Measurements from ENCODE around the gene TRIM28. TPM values are rescaled to one million over a fixed set of nuclear protein-coding genes. Genes with fewer than 3 reads are reported as not detected.
A peak's percentile ranks its signal among the peaks of the same experiment; 100 is the strongest.

Gene TRIM28
- total and polyA plus RNA-seq, 9 of the 15 experiments (the other 6 are each of a cell fraction or from before 2014, with no cell fraction given), result 12.1 to 797 (median 490) TPM

DNA sequence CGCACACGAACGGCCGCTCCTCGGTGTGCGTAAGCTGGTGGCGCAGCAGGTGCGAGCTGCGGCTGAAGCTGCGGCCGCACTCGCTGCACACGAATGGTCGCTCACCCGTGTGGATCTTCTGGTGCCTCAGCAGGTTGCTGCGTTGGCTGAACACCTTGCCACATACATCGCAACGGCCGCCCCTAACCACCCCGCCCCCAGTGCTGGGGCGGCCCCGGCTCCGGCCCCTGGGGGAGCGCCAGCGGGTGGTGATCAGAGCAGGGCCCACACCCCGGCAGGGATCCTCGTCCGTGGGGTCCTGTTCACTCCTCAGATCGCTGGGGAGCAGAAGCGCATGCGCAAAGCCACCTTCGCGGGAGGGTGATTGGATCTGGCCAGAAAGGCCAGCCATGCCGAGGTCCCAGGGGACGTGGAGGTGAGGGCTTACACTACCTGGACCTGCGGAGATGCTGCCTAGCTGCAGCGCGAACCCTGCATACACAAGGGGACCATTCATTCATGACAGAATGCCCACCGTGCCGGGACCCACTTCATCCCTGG is 19.2 kb downstream of the TRIM28 start:
- CTCF ChIA-PET (ENCODE audit: low intra/inter-chr PET ratio), result interaction anchor here (0.7 kb wide), 1 partner anchor 18 kb away, joined by 3 read pairs; no protein-coding TSS in a partner anchor
- WGBS (ENCODE audit: insufficient coverage, low coverage, missing lambda C conversion rate), result 96% methylated on average over 18 of the region's 40 CpGs
- H3K9ac ChIP-seq (ENCODE audit: insufficient read depth in 1 of 2, low read depth in 2 of 2, low read length in 2 of 2), result peak overlapping the region in 1 of 2 experiments; percentile 23; a peak in 2 of 4 replicates
- in situ Hi-C loops (cut with MboI), result no loop called here
- no peak for FAIRE-seq
- H3K4me2 ChIP-seq (ENCODE audit: insufficient read depth, low read length), result no peak overlapping the region
- no peak overlapping the region for H3K4me3 ChIP-seq
- H3K27ac ChIP-seq (ENCODE audit: extremely low read depth, low read depth, low read length), result no peak overlapping the region
- peaks cover 21% of the 10 kb centered on the region for H3K79me2 ChIP-seq (ENCODE audit: control insufficient read depth, insufficient read depth, low read length)
- H3K9me3 ChIP-seq (replicated peaks; ENCODE audit: control insufficient read depth, insufficient read depth, low read depth, low read length), result no peaks in the 10 kb centered on the region
- no peaks in the 10 kb centered on the region for H3K27me3 ChIP-seq (ENCODE audit: control insufficient read depth in 2 of 2, insufficient read depth in 2 of 2, low read length in 2 of 2)
- intact Hi-C loops (cut with micrococcal nuclease), result no loop called here
- no peaks in the 10 kb centered on the region for H3K9me1 ChIP-seq (ENCODE audit: control insufficient read depth, insufficient read depth, low read length)
- POLR2A ChIA-PET, result interaction anchor here (0.6 to 0.9 kb wide), 2 partner anchors 9 to 10 kb away, joined by 3 to 4 read pairs; no protein-coding TSS in a partner anchor
- H4K20me1 ChIP-seq (replicated peaks; ENCODE audit: control insufficient read depth, insufficient read depth, low read length), result no peaks in the 10 kb centered on the region
- peaks cover 9 to 37% of the 10 kb centered on the region in 2 experiments; a peak in 4 of 5 replicates for H3K4me1 ChIP-seq (replicated peaks in 1 of 2; ENCODE audit: control insufficient read depth in 2 of 2, insufficient read depth in 2 of 2, low read length in 2 of 2)
- no TSS peak for BruUV-seq (replicated peaks)
- no peak for DNase-seq (ENCODE audit: extremely low read depth in 1 of 4, low spot score in 3 of 4)
- no peak for ATAC-seq
- H3K36me3 ChIP-seq (ENCODE audit: control insufficient read depth, insufficient read depth, low read length), result peaks cover 14% of the 10 kb centered on the region; the same call in 2 of the 3 replicates
- no peak overlapping the region for H2AFZ ChIP-seq (ENCODE audit: low read depth, low read length)
- TF ChIP-seq, protein P1, sequence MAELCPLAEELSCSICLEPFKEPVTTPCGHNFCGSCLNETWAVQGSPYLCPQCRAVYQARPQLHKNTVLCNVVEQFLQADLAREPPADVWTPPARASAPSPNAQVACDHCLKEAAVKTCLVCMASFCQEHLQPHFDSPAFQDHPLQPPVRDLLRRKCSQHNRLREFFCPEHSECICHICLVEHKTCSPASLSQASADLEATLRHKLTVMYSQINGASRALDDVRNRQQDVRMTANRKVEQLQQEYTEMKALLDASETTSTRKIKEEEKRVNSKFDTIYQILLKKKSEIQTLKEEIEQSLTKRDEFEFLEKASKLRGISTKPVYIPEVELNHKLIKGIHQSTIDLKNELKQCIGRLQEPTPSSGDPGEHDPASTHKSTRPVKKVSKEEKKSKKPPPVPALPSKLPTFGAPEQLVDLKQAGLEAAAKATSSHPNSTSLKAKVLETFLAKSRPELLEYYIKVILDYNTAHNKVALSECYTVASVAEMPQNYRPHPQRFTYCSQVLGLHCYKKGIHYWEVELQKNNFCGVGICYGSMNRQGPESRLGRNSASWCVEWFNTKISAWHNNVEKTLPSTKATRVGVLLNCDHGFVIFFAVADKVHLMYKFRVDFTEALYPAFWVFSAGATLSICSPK (IDR thresholded peaks at IDR 0.05; ENCODE audit: borderline replicate concordance), result no peak
- TF ChIP-seq ZNF184 (CRISPR knock-in tag; IDR thresholded peaks at IDR 0.05), result no peak
- no peak for TF ChIP-seq MYBL2 (IDR thresholded peaks at IDR 0.05; ENCODE audit: low read depth)
- TF ChIP-seq MYBL2 (CRISPR knock-in tag; IDR thresholded peaks at IDR 0.05; ENCODE audit: borderline replicate concordance), result no peak
- no peak for TF ChIP-seq ZNF239 (CRISPR knock-in tag; IDR thresholded peaks at IDR 0.05)
- no peak for TF ChIP-seq SAFB2 (IDR thresholded peaks at IDR 0.05; ENCODE audit: borderline replicate concordance, low read depth, low read length, severe bottlenecking)
- no peak for TF ChIP-seq SIN3A (IDR thresholded peaks at IDR 0.05; ENCODE audit: borderline replicate concordance in 2 of 2, control insufficient read depth in 1 of 2, low read depth in 2 of 2, low read length in 2 of 2)
- TF ChIP-seq ELF1 (tag; IDR thresholded peaks at IDR 0.05), result no peak
- TF ChIP-seq CGGBP1 (CRISPR knock-in tag; IDR thresholded peaks at IDR 0.05), result no peak
- no peak for TF ChIP-seq GATAD2A (IDR thresholded peaks at IDR 0.05)
- TF ChIP-seq KLF10 (CRISPR knock-in tag; IDR thresholded peaks at IDR 0.05), result no peak
- TF ChIP-seq CBFB (CRISPR knock-in tag; IDR thresholded peaks at IDR 0.05), result no peak
- TF ChIP-seq, protein P2, sequence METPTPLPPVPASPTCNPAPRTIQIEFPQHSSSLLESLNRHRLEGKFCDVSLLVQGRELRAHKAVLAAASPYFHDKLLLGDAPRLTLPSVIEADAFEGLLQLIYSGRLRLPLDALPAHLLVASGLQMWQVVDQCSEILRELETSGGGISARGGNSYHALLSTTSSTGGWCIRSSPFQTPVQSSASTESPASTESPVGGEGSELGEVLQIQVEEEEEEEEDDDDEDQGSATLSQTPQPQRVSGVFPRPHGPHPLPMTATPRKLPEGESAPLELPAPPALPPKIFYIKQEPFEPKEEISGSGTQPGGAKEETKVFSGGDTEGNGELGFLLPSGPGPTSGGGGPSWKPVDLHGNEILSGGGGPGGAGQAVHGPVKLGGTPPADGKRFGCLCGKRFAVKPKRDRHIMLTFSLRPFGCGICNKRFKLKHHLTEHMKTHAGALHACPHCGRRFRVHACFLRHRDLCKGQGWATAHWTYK (CRISPR knock-in tag; IDR thresholded peaks at IDR 0.05), result no peak
- no peak for TF ChIP-seq CEBPG (CRISPR knock-in tag; IDR thresholded peaks at IDR 0.05)
- no peak for TF ChIP-seq CEBPG (tag; conservative IDR thresholded peaks at IDR 0.05 in 1 of 2, IDR thresholded peaks at IDR 0.05 in 1 of 2)
- no peak for TF ChIP-seq CC2D1A (IDR thresholded peaks at IDR 0.05)
- no peak for TF ChIP-seq NCOA2 (IDR thresholded peaks at IDR 0.05; ENCODE audit: partially characterized antibody in 2 of 2)
- no peak for TF ChIP-seq CHCHD3 (CRISPR knock-in tag; IDR thresholded peaks at IDR 0.05)
- TF ChIP-seq, protein P3, sequence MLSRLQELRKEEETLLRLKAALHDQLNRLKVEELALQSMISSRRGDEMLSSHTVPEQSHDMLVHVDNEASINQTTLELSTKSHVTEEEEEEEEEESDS (CRISPR knock-in tag; IDR thresholded peaks at IDR 0.05), result no peak
- TF ChIP-seq CBX3 (IDR thresholded peaks at IDR 0.05; ENCODE audit: borderline replicate concordance in 1 of 2, low read length in 2 of 2), result no peak
- peak; percentile 29 for TF ChIP-seq KDM5B (IDR thresholded peaks at IDR 0.05; ENCODE audit: insufficient replicate concordance, low read depth, low read length)

Measured in K562 (cell line).